ENCODE measurements around the gene GDPGP1. TPM values are rescaled to one million over a fixed set of nuclear protein-coding genes. Genes with fewer than 3 reads are reported as not detected.

GDPGP1 gene
- total RNA-seq, 1 experiment from 2014 or later, result 5.2 TPM

- Histone ChIP-seq H3K9me3 (ENCODE audit: low read depth, low read length, poor library complexity, severe bottlenecking) (no peaks in the 10 kb centered on the region), H3K27ac (ENCODE audit: low read depth, low read length, poor library complexity, severe bottlenecking) (no peak overlapping the region), H3K36me3 (ENCODE audit: insufficient read depth, low read length, poor library complexity, severe bottlenecking) (no peaks in the 10 kb centered on the region), H3K27me3 (replicated peaks; ENCODE audit: insufficient read depth, low read depth, low read length, poor library complexity) (no peaks in the 10 kb centered on the region), H3K4me1 (ENCODE audit: insufficient read depth, low read length, poor library complexity, severe bottlenecking) (peaks cover 34% of the 10 kb centered on the region), H3K4me3 (ENCODE audit: low read depth, low read length, poor library complexity, severe bottlenecking) (no peak overlapping the region)
- no TSS peak for BruUV-seq (replicated peaks)
- CTCF ChIA-PET, result interaction anchor here (0.8 kb wide), 1 partner anchor 9 kb away, joined by 5 read pairs; no protein-coding TSS in a partner anchor
- intact Hi-C loops (cut with micrococcal nuclease; ENCODE audit: unreplicated experiment), result no loop called here
- peak; percentile 38 for DNase-seq (ENCODE audit: low spot score)
- TF ChIP-seq CTCF (conservative IDR thresholded peaks at IDR 0.05; ENCODE audit: low read depth, low read length) (no peak), EZH2 (IDR thresholded peaks at IDR 0.05; ENCODE audit: borderline replicate concordance, low read depth, low read length, poor library complexity, severe bottlenecking) (no peak)
- POLR2A ChIA-PET (ENCODE audit: low non-redundant PET), result interaction anchor here (0.6 kb wide), 1 partner anchor 632 kb away, joined by 3 read pairs; no protein-coding TSS in a partner anchor
Observed at GRCh38 chr15:90212221-90213098, 21.5 kb upstream of the GDPGP1 start.

GRCh38 chr15:90213122-90213817 lies 20.7 kb upstream of the GDPGP1 start:
- DNase-seq (ENCODE audit: low spot score), result no peak
- Histone ChIP-seq H3K4me3 (ENCODE audit: low read depth, low read length, poor library complexity, severe bottlenecking) (no peak overlapping the region), H3K27ac (ENCODE audit: low read depth, low read length, poor library complexity, severe bottlenecking) (no peak overlapping the region), H3K36me3 (ENCODE audit: insufficient read depth, low read length, poor library complexity, severe bottlenecking) (no peaks in the 10 kb centered on the region), H3K9me3 (ENCODE audit: low read depth, low read length, poor library complexity, severe bottlenecking) (no peaks in the 10 kb centered on the region), H3K27me3 (replicated peaks; ENCODE audit: insufficient read depth, low read depth, low read length, poor library complexity) (no peaks in the 10 kb centered on the region), H3K4me1 (ENCODE audit: insufficient read depth, low read length, poor library complexity, severe bottlenecking) (peaks cover 34% of the 10 kb centered on the region)
- CTCF ChIA-PET, result no interaction called here
- no peak for TF ChIP-seq EZH2 (IDR thresholded peaks at IDR 0.05; ENCODE audit: borderline replicate concordance, low read depth, low read length, poor library complexity, severe bottlenecking)
- no peak for TF ChIP-seq CTCF (conservative IDR thresholded peaks at IDR 0.05; ENCODE audit: low read depth, low read length)
- POLR2A ChIA-PET (ENCODE audit: low non-redundant PET), result interaction anchor here (0.6 kb wide), 1 partner anchor 632 kb away, joined by 3 read pairs; no protein-coding TSS in a partner anchor
- intact Hi-C loops (cut with micrococcal nuclease; ENCODE audit: unreplicated experiment), result no loop called here
- BruUV-seq (replicated peaks), result no TSS peak

- Histone ChIP-seq H3K9me3 (ENCODE audit: low read depth, low read length, poor library complexity, severe bottlenecking) (no peaks in the 10 kb centered on the region), H3K36me3 (ENCODE audit: insufficient read depth, low read length, poor library complexity, severe bottlenecking) (no peaks in the 10 kb centered on the region), H3K27me3 (replicated peaks; ENCODE audit: insufficient read depth, low read depth, low read length, poor library complexity) (no peaks in the 10 kb centered on the region), H3K27ac (ENCODE audit: low read depth, low read length, poor library complexity, severe bottlenecking) (no peak overlapping the region), H3K4me1 (ENCODE audit: insufficient read depth, low read length, poor library complexity, severe bottlenecking) (peaks cover 34% of the 10 kb centered on the region), H3K4me3 (ENCODE audit: low read depth, low read length, poor library complexity, severe bottlenecking) (no peak overlapping the region)
- POLR2A ChIA-PET (ENCODE audit: low non-redundant PET), result no interaction called here
- intact Hi-C loops (cut with micrococcal nuclease; ENCODE audit: unreplicated experiment), result no loop called here
- CTCF ChIA-PET, result no interaction called here
- no peak for DNase-seq (ENCODE audit: low spot score)
- TF ChIP-seq EZH2 (IDR thresholded peaks at IDR 0.05; ENCODE audit: borderline replicate concordance, low read depth, low read length, poor library complexity, severe bottlenecking), result no peak
- TF ChIP-seq CTCF (conservative IDR thresholded peaks at IDR 0.05; ENCODE audit: low read depth, low read length), result no peak
- BruUV-seq (replicated peaks), result no TSS peak
Observed at GRCh38 chr15:90213818-90214204, 20.2 kb upstream of the GDPGP1 start.

Data from A673 (cell line).